ENCODE measurements around the gene PPIB. TPM values are rescaled to one million over a fixed set of nuclear protein-coding genes. Genes with fewer than 3 reads are reported as not detected.

The PPIB gene
- total RNA-seq (100 to 1,000 TPM; 247 to 271 TPM), polyA plus RNA-seq (100 to 1,000 TPM; 616 to 730 TPM)

DNA sequence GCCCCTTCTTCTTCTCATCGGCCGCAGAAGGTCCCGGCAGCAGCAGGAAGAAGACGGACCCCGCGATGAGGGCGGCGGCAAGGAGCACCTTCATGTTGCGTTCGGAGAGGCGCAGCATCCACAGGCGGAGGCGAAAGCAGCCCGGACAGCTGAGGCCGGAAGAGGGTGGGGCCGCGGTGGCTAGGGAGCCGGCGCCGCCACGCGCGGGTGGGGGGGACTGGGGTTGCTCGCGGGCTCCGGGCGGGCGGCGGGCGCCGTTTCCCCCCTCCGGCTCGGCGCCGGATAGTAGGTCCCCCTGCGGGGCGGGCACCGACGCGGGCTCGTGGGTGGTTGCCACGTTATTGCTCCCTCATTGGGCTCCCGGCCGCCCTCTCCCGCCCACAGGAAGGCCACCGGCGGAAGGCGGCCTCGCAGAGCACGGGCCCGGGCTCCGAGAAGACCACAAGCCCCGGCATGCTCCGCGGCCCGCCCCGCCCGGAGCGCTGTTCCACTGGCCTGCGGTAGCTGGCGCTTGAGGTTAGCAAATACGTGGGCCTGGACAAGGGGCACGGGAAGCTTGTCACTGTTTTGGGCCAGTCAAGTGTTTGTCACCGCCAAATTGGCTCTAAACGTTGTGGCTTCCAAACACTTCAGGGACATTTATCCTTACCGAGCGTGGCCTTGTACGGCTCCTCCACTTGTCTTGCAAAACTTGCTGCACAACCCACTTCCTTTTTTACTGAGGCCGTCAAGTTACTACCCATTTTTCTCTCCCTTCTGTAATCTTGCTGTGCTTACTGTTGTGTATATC is at the start of gene PPIB:
Gene PPIB, minus strand, starts transcription at position 154 of the 790 bp plus-strand sequence. Its CDS starts 36 bp downstream, at position 118.
- H3K4me1 Mint-ChIP-seq, result peaks cover 28 to 53% (median 40%) of the 10 kb centered on the region in 4 donors
- Histone ChIP-seq H3K4me1 (ENCODE audit: insufficient read depth, low read length) (peaks cover 54% of the 10 kb centered on the region), H3K27me3 (ENCODE audit: insufficient read depth, low read length) (no peaks in the 10 kb centered on the region), H3K9me3 (ENCODE audit: control insufficient read depth in 1 of 2, low read length in 2 of 2) (no peaks in the 10 kb centered on the region), H3K27ac (ENCODE audit: low read depth, low read length) (peak within 1 kb of the TSS; percentile 80), H3K36me3 (ENCODE audit: insufficient read depth, low read length) (peaks cover 25% of the 10 kb centered on the region), H3K4me3 (ENCODE audit: low read length in 2 of 2) (peak within 1 kb of the TSS; percentile 68 to 71)
- no peaks in the 10 kb centered on the region for H3K9me3 Mint-ChIP-seq
- H3K27ac Mint-ChIP-seq, result peak within 1 kb of the TSS; percentile 85 to 98 (median 96)
- POLR2A ChIA-PET (ENCODE audit: partially characterized antibody), result interaction anchor here (0.6 to 5.4 kb wide), 19 partner anchors 9 to 731 kb away, joined by 3 to 66 read pairs (median 5); partner anchors contain the start of genes CIAO2A, CSNK1G1, SNX1 and SNX22
- H3K36me3 Mint-ChIP-seq, result peaks cover 26 to 31% of the 10 kb centered on the region in 2 donors
- CTCF ChIA-PET (ENCODE audit: partially characterized antibody), result interaction anchor here (0.7 to 6.2 kb wide), 7 partner anchors 10 to 1134 kb away, joined by 3 to 43 read pairs (median 4); partner anchors contain the start of genes CSNK1G1, SNX22 and TRIP4
- H3K27me3 Mint-ChIP-seq, result no peaks in the 10 kb centered on the region
- peak within 1 kb of the TSS; percentile 81 to 95 (median 90) for H3K4me3 Mint-ChIP-seq
- DNase-seq, result peak; percentile 96 to 98 (median 97)
- intact Hi-C loops (cut with micrococcal nuclease), result loop anchor here (1.0 to 10.0 kb wide), 11 partner anchors 10 to 1354 kb away; partner anchors contain the start of genes CIAO2A, CLPX, CSNK1G1 and DPP8

GRCh38 chr15:64211696-64212095 is 48.9 kb upstream of the PPIB start:
- no peaks in the 10 kb centered on the region for H3K36me3 ChIP-seq (ENCODE audit: insufficient read depth, low read length)
- no peaks in the 10 kb centered on the region for H3K4me1 ChIP-seq (ENCODE audit: insufficient read depth, low read length)
- POLR2A ChIA-PET (ENCODE audit: partially characterized antibody), result no interaction called here
- H3K27me3 ChIP-seq (ENCODE audit: insufficient read depth, low read length), result no peaks in the 10 kb centered on the region
- H3K4me3 ChIP-seq (ENCODE audit: low read length in 2 of 2), result no peak overlapping the region
- DNase-seq, result no peak
- Mint-ChIP-seq H3K9me3 (no peaks in the 10 kb centered on the region), H3K27ac (no peak overlapping the region), H3K4me3 (no peak overlapping the region), H3K27me3 (no peaks in the 10 kb centered on the region), H3K4me1 (peaks cover 0 to 1% (median 0%) of the 10 kb centered on the region in 4 donors), H3K36me3 (peaks cover 26 to 35% of the 10 kb centered on the region in 2 donors)
- no peak overlapping the region for H3K27ac ChIP-seq (ENCODE audit: low read depth, low read length)
- intact Hi-C loops (cut with micrococcal nuclease), result no loop called here
- H3K9me3 ChIP-seq (ENCODE audit: control insufficient read depth in 1 of 2, low read length in 2 of 2), result no peaks in the 10 kb centered on the region
- CTCF ChIA-PET (ENCODE audit: partially characterized antibody), result no interaction called here

DNA sequence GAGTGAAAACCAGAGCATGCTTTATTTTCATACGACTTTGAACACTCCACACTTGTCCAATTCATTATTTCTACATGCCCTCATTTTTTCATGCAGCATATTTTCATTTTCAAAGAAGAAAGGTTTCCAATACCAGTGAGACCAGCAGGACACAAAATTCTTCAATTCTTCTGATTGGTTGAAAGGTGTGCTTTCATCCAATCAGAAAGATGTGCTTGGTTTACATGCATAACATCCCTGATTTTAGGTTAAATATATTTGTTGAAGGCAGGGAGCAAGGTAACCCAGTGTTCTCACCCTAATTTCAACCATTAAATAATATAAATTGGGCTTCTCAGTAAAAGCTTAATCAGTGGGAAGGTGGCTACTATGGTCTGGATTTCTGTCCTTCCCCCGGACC is 47.5 kb upstream of the PPIB start:
- Histone ChIP-seq H3K36me3 (ENCODE audit: insufficient read depth, low read length) (no peaks in the 10 kb centered on the region), H3K4me1 (ENCODE audit: insufficient read depth, low read length) (no peaks in the 10 kb centered on the region), H3K27ac (ENCODE audit: low read depth, low read length) (no peak overlapping the region), H3K27me3 (ENCODE audit: insufficient read depth, low read length) (no peaks in the 10 kb centered on the region), H3K4me3 (ENCODE audit: low read length in 2 of 2) (no peak overlapping the region), H3K9me3 (ENCODE audit: control insufficient read depth in 1 of 2, low read length in 2 of 2) (no peaks in the 10 kb centered on the region)
- peaks cover 0 to 1% (median 0%) of the 10 kb centered on the region in 4 donors for H3K4me1 Mint-ChIP-seq
- no peak overlapping the region for H3K27ac Mint-ChIP-seq
- CTCF ChIA-PET (ENCODE audit: partially characterized antibody), result interaction anchor here (0.8 to 1.7 kb wide), 3 partner anchors 24 to 518 kb away, joined by 3 to 5 read pairs (median 3); no protein-coding TSS in a partner anchor
- H3K27me3 Mint-ChIP-seq, result no peaks in the 10 kb centered on the region
- peaks cover 22 to 31% of the 10 kb centered on the region in 2 donors for H3K36me3 Mint-ChIP-seq
- intact Hi-C loops (cut with micrococcal nuclease), result no loop called here
- no peak for DNase-seq
- H3K9me3 Mint-ChIP-seq, result no peaks in the 10 kb centered on the region
- H3K4me3 Mint-ChIP-seq, result no peak overlapping the region
- POLR2A ChIA-PET (ENCODE audit: partially characterized antibody), result no interaction called here

GRCh38 chr15:64209680-64210334 is 47.0 kb upstream of the PPIB start:
- Histone ChIP-seq H3K4me1 (ENCODE audit: insufficient read depth, low read length) (no peaks in the 10 kb centered on the region), H3K36me3 (ENCODE audit: insufficient read depth, low read length) (no peaks in the 10 kb centered on the region), H3K27me3 (ENCODE audit: insufficient read depth, low read length) (no peaks in the 10 kb centered on the region), H3K4me3 (ENCODE audit: low read length in 2 of 2) (no peak overlapping the region), H3K9me3 (ENCODE audit: control insufficient read depth in 1 of 2, low read length in 2 of 2) (no peaks in the 10 kb centered on the region), H3K27ac (ENCODE audit: low read depth, low read length) (no peak overlapping the region)
- H3K9me3 Mint-ChIP-seq, result no peaks in the 10 kb centered on the region
- peaks cover 0 to 1% (median 0%) of the 10 kb centered on the region in 4 donors for H3K4me1 Mint-ChIP-seq
- CTCF ChIA-PET (ENCODE audit: partially characterized antibody), result interaction anchor here (0.8 to 1.7 kb wide), 3 partner anchors 25 to 519 kb away, joined by 3 to 5 read pairs (median 3); no protein-coding TSS in a partner anchor
- H3K27me3 Mint-ChIP-seq, result no peaks in the 10 kb centered on the region
- DNase-seq, result peak in 3 of 5 donors; percentile 3 to 11 (median 10)
- H3K36me3 Mint-ChIP-seq, result peaks cover 22 to 35% of the 10 kb centered on the region in 2 donors
- H3K27ac Mint-ChIP-seq, result peak overlapping the region in 2 of 7 donors; percentile 12 to 22
- intact Hi-C loops (cut with micrococcal nuclease), result loop anchor here (1.0 kb wide), 1 partner anchor 518 kb away; no protein-coding TSS in a partner anchor
- POLR2A ChIA-PET (ENCODE audit: partially characterized antibody), result no interaction called here
- no peak overlapping the region for H3K4me3 Mint-ChIP-seq

DNA sequence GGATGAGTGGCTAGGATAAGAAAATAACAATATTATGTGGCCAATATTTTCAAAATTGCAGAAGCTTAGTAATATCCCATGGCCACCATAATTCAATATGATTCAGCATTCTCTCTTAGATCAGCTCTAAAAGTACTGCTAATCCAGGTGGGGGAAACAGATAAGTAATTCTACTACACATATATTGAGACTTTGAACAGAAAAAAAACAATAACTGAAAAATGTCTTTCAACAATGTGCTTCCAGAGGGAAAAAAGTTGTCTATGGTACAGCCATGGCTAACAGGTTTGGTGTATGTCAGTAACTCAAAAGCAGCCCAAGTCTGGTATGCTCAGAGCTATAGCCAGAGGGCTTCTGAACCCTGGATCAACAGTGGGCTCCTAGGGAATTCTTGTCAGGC is 42.4 kb upstream of the PPIB start:
- H3K4me1 Mint-ChIP-seq, result peaks cover 0 to 2% (median under 1%) of the 10 kb centered on the region in 4 donors
- CTCF ChIA-PET (ENCODE audit: partially characterized antibody), result interaction anchor here (0.7 kb wide), 1 partner anchor 175 kb away, joined by 3 read pairs; no protein-coding TSS in a partner anchor

DNA sequence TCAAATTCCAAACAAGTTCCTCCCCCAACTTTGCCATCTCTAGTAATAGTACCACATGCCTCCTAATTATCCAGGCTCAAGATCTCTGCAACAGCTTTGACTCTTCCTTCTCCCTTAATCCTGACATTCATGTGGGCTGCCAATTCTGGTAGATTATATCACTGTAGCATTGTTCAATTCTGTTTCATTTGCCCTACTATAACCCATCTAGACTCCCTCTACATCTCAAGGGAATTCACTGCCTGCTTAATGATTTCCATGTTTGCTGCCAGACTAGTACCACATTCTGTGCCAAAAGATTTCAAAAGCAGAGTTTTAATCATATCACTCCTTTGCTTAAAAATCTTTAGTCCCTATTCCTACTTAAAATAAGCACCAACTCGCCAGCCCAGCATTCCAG is 34.6 kb upstream of the PPIB start:
- Histone ChIP-seq H3K36me3 (ENCODE audit: insufficient read depth, low read length) (peaks cover 16% of the 10 kb centered on the region), H3K27me3 (ENCODE audit: insufficient read depth, low read length) (no peaks in the 10 kb centered on the region), H3K9me3 (ENCODE audit: control insufficient read depth in 1 of 2, low read length in 2 of 2) (no peaks in the 10 kb centered on the region), H3K4me1 (ENCODE audit: insufficient read depth, low read length) (no peaks in the 10 kb centered on the region), H3K4me3 (ENCODE audit: low read length in 2 of 2) (no peak overlapping the region), H3K27ac (ENCODE audit: low read depth, low read length) (no peak overlapping the region)
- peaks cover 0 to 2% (median 0%) of the 10 kb centered on the region in 4 donors for H3K4me1 Mint-ChIP-seq
- DNase-seq, result no peak
- intact Hi-C loops (cut with micrococcal nuclease), result no loop called here
- POLR2A ChIA-PET (ENCODE audit: partially characterized antibody), result interaction anchor here (0.6 kb wide), 1 partner anchor 233 kb away, joined by 4 read pairs; no protein-coding TSS in a partner anchor
- no peaks in the 10 kb centered on the region for H3K27me3 Mint-ChIP-seq
- no peak overlapping the region for H3K4me3 Mint-ChIP-seq
- peaks cover 29 to 47% of the 10 kb centered on the region in 2 donors for H3K36me3 Mint-ChIP-seq
- no peaks in the 10 kb centered on the region for H3K9me3 Mint-ChIP-seq
- no peak overlapping the region for H3K27ac Mint-ChIP-seq
- CTCF ChIA-PET (ENCODE audit: partially characterized antibody), result interaction anchor here (0.6 kb wide), 1 partner anchor 451 kb away, joined by 3 read pairs; no protein-coding TSS in a partner anchor

More for the DNA sequence above, 42.4 kb upstream of the PPIB start:
- Histone ChIP-seq H3K27ac (ENCODE audit: low read depth, low read length) (no peak overlapping the region), H3K27me3 (ENCODE audit: insufficient read depth, low read length) (no peaks in the 10 kb centered on the region), H3K36me3 (ENCODE audit: insufficient read depth, low read length) (peaks cover 15% of the 10 kb centered on the region), H3K9me3 (ENCODE audit: control insufficient read depth in 1 of 2, low read length in 2 of 2) (no peaks in the 10 kb centered on the region), H3K4me3 (ENCODE audit: low read length in 2 of 2) (no peak overlapping the region), H3K4me1 (ENCODE audit: insufficient read depth, low read length) (no peaks in the 10 kb centered on the region)
- DNase-seq, result no peak
- Mint-ChIP-seq H3K4me3 (no peak overlapping the region), H3K27ac (no peak overlapping the region), H3K9me3 (no peaks in the 10 kb centered on the region), H3K36me3 (peaks cover 31 to 40% of the 10 kb centered on the region in 2 donors), H3K27me3 (no peaks in the 10 kb centered on the region)
- intact Hi-C loops (cut with micrococcal nuclease), result no loop called here
- POLR2A ChIA-PET (ENCODE audit: partially characterized antibody), result no interaction called here

- Histone ChIP-seq H3K27ac (ENCODE audit: low read depth, low read length) (no peak overlapping the region), H3K4me1 (ENCODE audit: insufficient read depth, low read length) (no peaks in the 10 kb centered on the region), H3K27me3 (ENCODE audit: insufficient read depth, low read length) (no peaks in the 10 kb centered on the region), H3K9me3 (ENCODE audit: control insufficient read depth in 1 of 2, low read length in 2 of 2) (no peaks in the 10 kb centered on the region), H3K36me3 (ENCODE audit: insufficient read depth, low read length) (peaks cover 12% of the 10 kb centered on the region), H3K4me3 (ENCODE audit: low read length in 2 of 2) (no peak overlapping the region)
- no peak overlapping the region for H3K27ac Mint-ChIP-seq
- H3K9me3 Mint-ChIP-seq, result no peaks in the 10 kb centered on the region
- POLR2A ChIA-PET (ENCODE audit: partially characterized antibody), result no interaction called here
- peaks cover 16 to 43% of the 10 kb centered on the region in 2 donors for H3K36me3 Mint-ChIP-seq
- H3K4me3 Mint-ChIP-seq, result no peak overlapping the region
- CTCF ChIA-PET (ENCODE audit: partially characterized antibody), result no interaction called here
- peaks cover 0 to 5% (median 2%) of the 10 kb centered on the region in 4 donors for H3K4me1 Mint-ChIP-seq
- H3K27me3 Mint-ChIP-seq, result no peaks in the 10 kb centered on the region
- intact Hi-C loops (cut with micrococcal nuclease), result no loop called here
- DNase-seq, result no peak
Observed at GRCh38 chr15:64193971-64194370, 31.1 kb upstream of the PPIB start.

Measured in CD4-positive, alpha-beta memory T cell (primary cell).